GM19328 (cell line): Measurements from ENCODE around the gene TCL1B.

Source experiments
- ATAC-seq: cut with Tn5 transposase; IDR thresholded peaks from one replicate; pipeline ENCODE4 v1.9.1; 2021; ENCODE audit warnings: mild to moderate bottlenecking, moderate library complexity; ENCODE audit not compliant: unreplicated experiment

TCL1B gene

GRCh38 chr14:95666450-95666849 lies 19.8 kb upstream of the TCL1B start:
- no peak for ATAC-seq

- no peak for ATAC-seq
Observed at GRCh38 chr14:95667249-95667693, 19.0 kb upstream of the TCL1B start.

- ATAC-seq: no peak
Observed at GRCh38 chr14:95668235-95668772, 17.9 kb upstream of the TCL1B start.

GRCh38 chr14:95674613-95675012 lies 11.6 kb upstream of the TCL1B start:
- no peak for ATAC-seq

- no peak for ATAC-seq
Observed at GRCh38 chr14:95675486-95675885, 10.7 kb upstream of the TCL1B start.

- ATAC-seq: no peak
Observed at GRCh38 chr14:95677179-95677835, 8.9 kb upstream of the TCL1B start.

- ATAC-seq: no peak
Observed at GRCh38 chr14:95679148-95679815, 6.9 kb upstream of the TCL1B start.

- ATAC-seq: no peak
Observed at GRCh38 chr14:95679998-95680735, 6.1 kb upstream of the TCL1B start.

- ATAC-seq: no peak
Observed at GRCh38 chr14:95681153-95681552, 5.1 kb upstream of the TCL1B start.

- ATAC-seq: no peak
Observed at GRCh38 chr14:95683793-95684192, 2.4 kb upstream of the TCL1B start.

- no peak for ATAC-seq
Observed at GRCh38 chr14:95686935-95687334, 709 bp downstream of the TCL1B start.

- ATAC-seq: no peak
Observed at GRCh38 chr14:95689441-95689840, 3.2 kb downstream of the TCL1B start.

- no peak for ATAC-seq
Observed at GRCh38 chr14:95690815-95691214, 4.6 kb downstream of the TCL1B start.

GRCh38 chr14:95691591-95691990 lies 5.4 kb downstream of the TCL1B start:
- no peak for ATAC-seq

- ATAC-seq: no peak
Observed at GRCh38 chr14:95692109-95692508, 5.9 kb downstream of the TCL1B start.

- ATAC-seq: no peak
Observed at GRCh38 chr14:95695051-95695450, 8.8 kb downstream of the TCL1B start.

GRCh38 chr14:95695913-95696312 lies 9.7 kb downstream of the TCL1B start:
- ATAC-seq: no peak

GRCh38 chr14:95696741-95697140 lies 10.5 kb downstream of the TCL1B start:
- no peak for ATAC-seq

- ATAC-seq: no peak
Observed at GRCh38 chr14:95697764-95698163, 11.5 kb downstream of the TCL1B start.

- ATAC-seq: no peak
Observed at GRCh38 chr14:95698287-95698686, 12.1 kb downstream of the TCL1B start.

GRCh38 chr14:95699412-95699811 lies 13.2 kb downstream of the TCL1B start:
- no peak for ATAC-seq
